ENCODE measurements around the gene POLDIP2. TPM values are rescaled to one million over a fixed set of nuclear protein-coding genes. Genes with fewer than 3 reads are reported as not detected.

The POLDIP2 gene
- total and polyA plus RNA-seq, 9 of the 15 experiments (the other 6 are each of a cell fraction or from before 2014, with no cell fraction given), result 22.0 to 137 (median 104) TPM

DNA sequence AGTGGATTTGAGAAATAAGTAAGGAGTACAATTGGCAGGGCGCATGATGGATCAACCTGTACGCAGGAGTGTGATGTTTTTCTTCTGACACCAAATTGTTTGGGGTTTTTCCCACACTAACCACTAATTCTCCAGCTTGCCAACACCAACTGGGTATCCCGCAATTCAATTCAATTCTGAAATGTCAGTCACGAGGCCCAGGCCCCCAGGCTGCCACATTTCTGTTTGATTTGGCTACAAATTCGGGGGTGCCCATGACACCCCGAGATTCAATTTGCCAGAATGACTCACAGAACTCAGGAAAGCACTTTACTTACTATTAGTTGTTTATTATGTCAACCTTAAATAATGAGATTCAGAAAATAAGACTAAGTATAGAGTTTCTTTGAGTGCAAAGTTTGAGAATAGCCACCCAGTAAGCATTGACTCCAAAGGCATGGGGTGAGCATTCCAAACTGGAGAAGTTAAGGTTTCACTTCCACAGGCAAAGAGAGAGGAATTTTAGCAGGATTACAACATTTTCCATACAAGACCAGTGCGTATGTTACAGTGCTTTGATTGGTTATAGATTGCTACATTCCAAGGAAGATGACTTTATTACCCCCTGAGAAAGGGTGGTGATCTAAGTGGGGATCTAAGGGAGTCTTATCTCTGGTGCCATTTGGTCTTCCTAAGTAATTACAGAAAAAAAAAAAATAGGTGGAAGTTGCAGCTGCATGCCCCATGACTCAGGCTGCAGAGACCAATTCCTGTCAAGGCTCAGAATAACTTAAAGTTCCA is 37.2 kb upstream of the POLDIP2 start (continued):
- TF ChIP-seq, protein P1, sequence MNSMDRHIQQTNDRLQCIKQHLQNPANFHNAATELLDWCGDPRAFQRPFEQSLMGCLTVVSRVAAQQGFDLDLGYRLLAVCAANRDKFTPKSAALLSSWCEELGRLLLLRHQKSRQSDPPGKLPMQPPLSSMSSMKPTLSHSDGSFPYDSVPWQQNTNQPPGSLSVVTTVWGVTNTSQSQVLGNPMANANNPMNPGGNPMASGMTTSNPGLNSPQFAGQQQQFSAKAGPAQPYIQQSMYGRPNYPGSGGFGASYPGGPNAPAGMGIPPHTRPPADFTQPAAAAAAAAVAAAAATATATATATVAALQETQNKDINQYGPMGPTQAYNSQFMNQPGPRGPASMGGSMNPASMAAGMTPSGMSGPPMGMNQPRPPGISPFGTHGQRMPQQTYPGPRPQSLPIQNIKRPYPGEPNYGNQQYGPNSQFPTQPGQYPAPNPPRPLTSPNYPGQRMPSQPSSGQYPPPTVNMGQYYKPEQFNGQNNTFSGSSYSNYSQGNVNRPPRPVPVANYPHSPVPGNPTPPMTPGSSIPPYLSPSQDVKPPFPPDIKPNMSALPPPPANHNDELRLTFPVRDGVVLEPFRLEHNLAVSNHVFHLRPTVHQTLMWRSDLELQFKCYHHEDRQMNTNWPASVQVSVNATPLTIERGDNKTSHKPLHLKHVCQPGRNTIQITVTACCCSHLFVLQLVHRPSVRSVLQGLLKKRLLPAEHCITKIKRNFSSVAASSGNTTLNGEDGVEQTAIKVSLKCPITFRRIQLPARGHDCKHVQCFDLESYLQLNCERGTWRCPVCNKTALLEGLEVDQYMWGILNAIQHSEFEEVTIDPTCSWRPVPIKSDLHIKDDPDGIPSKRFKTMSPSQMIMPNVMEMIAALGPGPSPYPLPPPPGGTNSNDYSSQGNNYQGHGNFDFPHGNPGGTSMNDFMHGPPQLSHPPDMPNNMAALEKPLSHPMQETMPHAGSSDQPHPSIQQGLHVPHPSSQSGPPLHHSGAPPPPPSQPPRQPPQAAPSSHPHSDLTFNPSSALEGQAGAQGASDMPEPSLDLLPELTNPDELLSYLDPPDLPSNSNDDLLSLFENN (IDR thresholded peaks at IDR 0.05; ENCODE audit: low read depth in 2 of 2, low read length in 2 of 2), result no peak
- TF ChIP-seq, protein P2, sequence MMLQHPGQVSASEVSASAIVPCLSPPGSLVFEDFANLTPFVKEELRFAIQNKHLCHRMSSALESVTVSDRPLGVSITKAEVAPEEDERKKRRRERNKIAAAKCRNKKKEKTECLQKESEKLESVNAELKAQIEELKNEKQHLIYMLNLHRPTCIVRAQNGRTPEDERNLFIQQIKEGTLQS (IDR thresholded peaks at IDR 0.05), result no peak
- TF ChIP-seq, protein P2 (CRISPR knock-in tag; conservative IDR thresholded peaks at IDR 0.05), result no peak
- TF ChIP-seq NR2F6 (CRISPR knock-in tag; IDR thresholded peaks at IDR 0.05) (no peak), RBM22 (IDR thresholded peaks at IDR 0.05; ENCODE audit: low read depth, low read length, poor library complexity, severe bottlenecking) (no peak), CBFA2T3 (IDR thresholded peaks at IDR 0.05) (peak; percentile 62), ZNF384 (IDR thresholded peaks at IDR 0.05; ENCODE audit: low read depth, low read length) (peak; percentile 81), FOXA3 (CRISPR knock-in tag; conservative IDR thresholded peaks at IDR 0.05 in 1 of 2, IDR thresholded peaks at IDR 0.05 in 1 of 2) (0 out of 4 replicates have a peak, but pooled peaks of 1 of the 2 experiments have one; percentile 11), SMAD4 (CRISPR knock-in tag; conservative IDR thresholded peaks at IDR 0.05) (no peak), SMARCA4 (IDR thresholded peaks at IDR 0.05) (peak; percentile 50; the same call in 1 of the 2 replicates), TOE1 (IDR thresholded peaks at IDR 0.05; ENCODE audit: borderline replicate concordance) (no peak), TOE1 (CRISPR knock-in tag; IDR thresholded peaks at IDR 0.05; ENCODE audit: borderline replicate concordance, low read depth) (no peak), ESRRB (CRISPR knock-in tag; IDR thresholded peaks at IDR 0.05; ENCODE audit: borderline replicate concordance) (no peak), STAT5B (CRISPR knock-in tag; IDR thresholded peaks at IDR 0.05) (no peak), MAZ (CRISPR knock-in tag; conservative IDR thresholded peaks at IDR 0.05 in 1 of 2, IDR thresholded peaks at IDR 0.05 in 1 of 2) (no peak), TEAD2 (tag; IDR thresholded peaks at IDR 0.05) (0 out of 2 replicates have a peak, but pooled peaks have one; percentile 30), TCF7 (IDR thresholded peaks at IDR 0.05; ENCODE audit: borderline replicate concordance) (no peak), PHB2 (IDR thresholded peaks at IDR 0.05; ENCODE audit: low read depth) (no peak)
- TF ChIP-seq, protein P3, sequence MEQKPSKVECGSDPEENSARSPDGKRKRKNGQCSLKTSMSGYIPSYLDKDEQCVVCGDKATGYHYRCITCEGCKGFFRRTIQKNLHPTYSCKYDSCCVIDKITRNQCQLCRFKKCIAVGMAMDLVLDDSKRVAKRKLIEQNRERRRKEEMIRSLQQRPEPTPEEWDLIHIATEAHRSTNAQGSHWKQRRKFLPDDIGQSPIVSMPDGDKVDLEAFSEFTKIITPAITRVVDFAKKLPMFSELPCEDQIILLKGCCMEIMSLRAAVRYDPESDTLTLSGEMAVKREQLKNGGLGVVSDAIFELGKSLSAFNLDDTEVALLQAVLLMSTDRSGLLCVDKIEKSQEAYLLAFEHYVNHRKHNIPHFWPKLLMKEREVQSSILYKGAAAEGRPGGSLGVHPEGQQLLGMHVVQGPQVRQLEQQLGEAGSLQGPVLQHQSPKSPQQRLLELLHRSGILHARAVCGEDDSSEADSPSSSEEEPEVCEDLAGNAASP (IDR thresholded peaks at IDR 0.05), result no peak
- TF ChIP-seq, protein P4, sequence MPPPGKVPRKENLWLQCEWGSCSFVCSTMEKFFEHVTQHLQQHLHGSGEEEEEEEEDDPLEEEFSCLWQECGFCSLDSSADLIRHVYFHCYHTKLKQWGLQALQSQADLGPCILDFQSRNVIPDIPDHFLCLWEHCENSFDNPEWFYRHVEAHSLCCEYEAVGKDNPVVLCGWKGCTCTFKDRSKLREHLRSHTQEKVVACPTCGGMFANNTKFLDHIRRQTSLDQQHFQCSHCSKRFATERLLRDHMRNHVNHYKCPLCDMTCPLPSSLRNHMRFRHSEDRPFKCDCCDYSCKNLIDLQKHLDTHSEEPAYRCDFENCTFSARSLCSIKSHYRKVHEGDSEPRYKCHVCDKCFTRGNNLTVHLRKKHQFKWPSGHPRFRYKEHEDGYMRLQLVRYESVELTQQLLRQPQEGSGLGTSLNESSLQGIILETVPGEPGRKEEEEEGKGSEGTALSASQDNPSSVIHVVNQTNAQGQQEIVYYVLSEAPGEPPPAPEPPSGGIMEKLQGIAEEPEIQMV (tag; conservative IDR thresholded peaks at IDR 0.05; ENCODE audit: low read depth), result no peak

Data from K562 (cell line).